HCT116 (cell line): ENCODE results near the gene TMEFF2.

Experiments
- ATF3 ChIP-seq: IDR thresholded peaks from 2 replicates; pipeline ENCODE4 v1.6.1; 2012
- CEBPB ChIP-seq: IDR thresholded peaks from 2 replicates; pipeline ENCODE4 v1.6.1; 2012; ENCODE audit warnings: low read depth
- CTCF ChIP-seq, 3 experiments: fragments of 200-600 bp in 1 of 3; sonication (generic) in 1 of 3; IDR thresholded peaks in 2 of 3; conservative IDR thresholded peaks in 1 of 3; 2 replicates each; pipeline ENCODE4 v1.5.1; 2012 to 2017; ENCODE audit warnings: low read depth in 2 of 3, low read length in 2 of 3, antibody characterized with exemption in 1 of 3, borderline replicate concordance in 1 of 3, control low read depth in 1 of 3, mild to moderate bottlenecking in 1 of 3, mixed read lengths in 1 of 3, mixed run types in 1 of 3, moderate library complexity in 1 of 3; ENCODE audit not compliant: insufficient read depth in 1 of 3
- ELF1 ChIP-seq: IDR thresholded peaks from 2 replicates; pipeline ENCODE4 v1.6.1; 2012; ENCODE audit warnings: low read depth, borderline replicate concordance
- EZH2 ChIP-seq: fragments of 200-600 bp; sonication (generic); IDR thresholded peaks from 2 replicates; pipeline ENCODE4 v1.6.1; 2017; ENCODE audit warnings: antibody characterized with exemption, mixed run types
- EZH2phosphoT487 ChIP-seq: fragments of 200-600 bp; IDR thresholded peaks from 2 replicates; pipeline ENCODE4 v1.6.1; 2018; ENCODE audit warnings: antibody characterized with exemption, borderline replicate concordance
- POLR2A ChIP-seq: IDR thresholded peaks from 2 replicates; pipeline ENCODE4 v1.7.0; 2011; ENCODE audit warnings: borderline replicate concordance; ENCODE audit not compliant: insufficient read depth, insufficient read length; ENCODE audit errors: extremely low read depth
- POLR2AphosphoS5 ChIP-seq: IDR thresholded peaks from 2 replicates; pipeline ENCODE4 v1.6.1; 2011; ENCODE audit warnings: mild to moderate bottlenecking, low read depth, low read length, moderate library complexity
- RAD21 ChIP-seq: IDR thresholded peaks from 2 replicates; pipeline ENCODE4 v1.6.1; 2012; ENCODE audit warnings: low read depth, mild to moderate bottlenecking
- SP1 ChIP-seq: IDR thresholded peaks from 2 replicates; pipeline ENCODE4 v1.6.1; 2012; ENCODE audit warnings: low read depth
- TCF7L2 ChIP-seq: IDR thresholded peaks from 2 replicates; pipeline ENCODE4 v1.7.0; 2011; ENCODE audit warnings: borderline replicate concordance, inconsistent platforms; ENCODE audit not compliant: insufficient read depth, insufficient read length; ENCODE audit errors: extremely low read depth
- YY1 ChIP-seq: IDR thresholded peaks from 2 replicates; pipeline ENCODE4 v1.6.1; 2011; ENCODE audit warnings: low read length, low read depth, moderate library complexity, mild to moderate bottlenecking; ENCODE audit not compliant: insufficient replicate concordance; ENCODE audit errors: extremely low read depth
- TF ChIP-seq, protein P1 (sequence below): IDR thresholded peaks from 2 replicates; pipeline ENCODE4 v1.6.1; 2012
- TF ChIP-seq, protein P2 (sequence below): IDR thresholded peaks from 2 replicates; pipeline ENCODE4 v1.6.1; 2012; ENCODE audit warnings: low read depth

GRCh38 chr2:192059266-192059665 is 135.5 kb downstream of the TMEFF2 start:
- TF ChIP-seq, protein P1, sequence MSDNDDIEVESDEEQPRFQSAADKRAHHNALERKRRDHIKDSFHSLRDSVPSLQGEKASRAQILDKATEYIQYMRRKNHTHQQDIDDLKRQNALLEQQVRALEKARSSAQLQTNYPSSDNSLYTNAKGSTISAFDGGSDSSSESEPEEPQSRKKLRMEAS: no peak
- TF ChIP-seq POLR2A: no peak
- TF ChIP-seq EZH2: no peak
- TF ChIP-seq SP1: no peak
- TF ChIP-seq, protein P2, sequence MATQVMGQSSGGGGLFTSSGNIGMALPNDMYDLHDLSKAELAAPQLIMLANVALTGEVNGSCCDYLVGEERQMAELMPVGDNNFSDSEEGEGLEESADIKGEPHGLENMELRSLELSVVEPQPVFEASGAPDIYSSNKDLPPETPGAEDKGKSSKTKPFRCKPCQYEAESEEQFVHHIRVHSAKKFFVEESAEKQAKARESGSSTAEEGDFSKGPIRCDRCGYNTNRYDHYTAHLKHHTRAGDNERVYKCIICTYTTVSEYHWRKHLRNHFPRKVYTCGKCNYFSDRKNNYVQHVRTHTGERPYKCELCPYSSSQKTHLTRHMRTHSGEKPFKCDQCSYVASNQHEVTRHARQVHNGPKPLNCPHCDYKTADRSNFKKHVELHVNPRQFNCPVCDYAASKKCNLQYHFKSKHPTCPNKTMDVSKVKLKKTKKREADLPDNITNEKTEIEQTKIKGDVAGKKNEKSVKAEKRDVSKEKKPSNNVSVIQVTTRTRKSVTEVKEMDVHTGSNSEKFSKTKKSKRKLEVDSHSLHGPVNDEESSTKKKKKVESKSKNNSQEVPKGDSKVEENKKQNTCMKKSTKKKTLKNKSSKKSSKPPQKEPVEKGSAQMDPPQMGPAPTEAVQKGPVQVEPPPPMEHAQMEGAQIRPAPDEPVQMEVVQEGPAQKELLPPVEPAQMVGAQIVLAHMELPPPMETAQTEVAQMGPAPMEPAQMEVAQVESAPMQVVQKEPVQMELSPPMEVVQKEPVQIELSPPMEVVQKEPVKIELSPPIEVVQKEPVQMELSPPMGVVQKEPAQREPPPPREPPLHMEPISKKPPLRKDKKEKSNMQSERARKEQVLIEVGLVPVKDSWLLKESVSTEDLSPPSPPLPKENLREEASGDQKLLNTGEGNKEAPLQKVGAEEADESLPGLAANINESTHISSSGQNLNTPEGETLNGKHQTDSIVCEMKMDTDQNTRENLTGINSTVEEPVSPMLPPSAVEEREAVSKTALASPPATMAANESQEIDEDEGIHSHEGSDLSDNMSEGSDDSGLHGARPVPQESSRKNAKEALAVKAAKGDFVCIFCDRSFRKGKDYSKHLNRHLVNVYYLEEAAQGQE: no peak
- no peak for TF ChIP-seq CEBPB
- TF ChIP-seq EZH2phosphoT487: no peak
- TF ChIP-seq YY1: no peak
- no peak for TF ChIP-seq CTCF (IDR thresholded peaks at IDR 0.05 in 2 of 3, conservative IDR thresholded peaks at IDR 0.05 in 1 of 3; ENCODE audit: borderline replicate concordance in 1 of 3, insufficient read depth in 1 of 3, low read depth in 2 of 3, low read length in 2 of 3)
- no peak for TF ChIP-seq ATF3
- no peak for TF ChIP-seq TCF7L2
- no peak for TF ChIP-seq RAD21
- TF ChIP-seq ELF1: no peak
- TF ChIP-seq POLR2AphosphoS5: no peak
